Measurements from ENCODE around the gene GLP1R.

GLP1R gene

DNA sequence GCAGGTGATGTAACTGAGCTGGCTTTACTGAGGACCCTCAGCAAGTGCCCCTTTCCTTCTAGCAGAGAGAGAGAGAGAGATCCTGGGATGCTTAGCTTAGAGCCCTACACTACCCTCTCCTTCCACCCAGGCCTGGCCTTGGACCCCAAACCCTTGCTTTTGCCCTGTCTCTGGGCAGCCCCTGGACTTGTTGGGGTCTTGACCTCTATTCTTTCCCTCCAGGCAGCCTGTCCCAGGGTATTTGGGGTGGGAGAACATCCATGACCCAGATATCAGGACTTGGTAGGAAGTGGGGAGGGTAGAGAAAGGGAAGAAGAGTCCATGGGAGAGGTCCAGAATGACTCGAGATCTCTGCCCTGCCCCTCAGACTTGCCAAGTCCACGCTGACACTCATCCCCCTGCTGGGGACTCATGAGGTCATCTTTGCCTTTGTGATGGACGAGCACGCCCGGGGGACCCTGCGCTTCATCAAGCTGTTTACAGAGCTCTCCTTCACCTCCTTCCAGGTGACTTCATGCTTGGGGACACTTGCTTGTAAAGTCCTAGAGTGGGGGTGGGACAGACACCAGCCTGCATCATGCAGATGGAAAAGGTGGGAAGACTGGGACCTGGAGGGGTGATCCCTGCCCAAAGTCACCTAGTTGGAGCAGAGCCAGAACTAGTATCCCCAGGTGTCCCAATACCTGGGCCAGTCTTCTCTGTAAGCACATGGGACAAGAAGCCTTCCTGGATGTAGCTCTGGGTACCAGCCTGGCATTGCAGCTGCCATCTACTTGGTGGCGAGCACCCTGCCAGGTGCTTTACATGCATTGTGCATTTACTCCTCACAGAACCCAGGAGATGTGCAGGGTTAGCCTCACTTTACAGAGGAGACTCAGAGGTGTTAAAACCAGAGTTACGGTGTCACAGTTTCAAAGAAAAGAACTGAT lies 30.9 kb downstream of the GLP1R start:
- TF ChIP-seq, protein P1, sequence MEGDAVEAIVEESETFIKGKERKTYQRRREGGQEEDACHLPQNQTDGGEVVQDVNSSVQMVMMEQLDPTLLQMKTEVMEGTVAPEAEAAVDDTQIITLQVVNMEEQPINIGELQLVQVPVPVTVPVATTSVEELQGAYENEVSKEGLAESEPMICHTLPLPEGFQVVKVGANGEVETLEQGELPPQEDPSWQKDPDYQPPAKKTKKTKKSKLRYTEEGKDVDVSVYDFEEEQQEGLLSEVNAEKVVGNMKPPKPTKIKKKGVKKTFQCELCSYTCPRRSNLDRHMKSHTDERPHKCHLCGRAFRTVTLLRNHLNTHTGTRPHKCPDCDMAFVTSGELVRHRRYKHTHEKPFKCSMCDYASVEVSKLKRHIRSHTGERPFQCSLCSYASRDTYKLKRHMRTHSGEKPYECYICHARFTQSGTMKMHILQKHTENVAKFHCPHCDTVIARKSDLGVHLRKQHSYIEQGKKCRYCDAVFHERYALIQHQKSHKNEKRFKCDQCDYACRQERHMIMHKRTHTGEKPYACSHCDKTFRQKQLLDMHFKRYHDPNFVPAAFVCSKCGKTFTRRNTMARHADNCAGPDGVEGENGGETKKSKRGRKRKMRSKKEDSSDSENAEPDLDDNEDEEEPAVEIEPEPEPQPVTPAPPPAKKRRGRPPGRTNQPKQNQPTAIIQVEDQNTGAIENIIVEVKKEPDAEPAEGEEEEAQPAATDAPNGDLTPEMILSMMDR (IDR thresholded peaks at IDR 0.05; ENCODE audit: low read length) = no peak
- TF ChIP-seq EZH2 (IDR thresholded peaks at IDR 0.05; ENCODE audit: borderline replicate concordance, low read length) = no peak
- Histone ChIP-seq H3K36me3 (ENCODE audit: insufficient read depth, low read length) (no peaks in the 10 kb centered on the region), H4K20me1 (ENCODE audit: insufficient read depth, low read length) (no peaks in the 10 kb centered on the region), H3K9me3 (ENCODE audit: low read length) (no peaks in the 10 kb centered on the region), H3K79me2 (ENCODE audit: insufficient read depth, low read length) (no peaks in the 10 kb centered on the region), H3K27ac (ENCODE audit: low read depth, low read length, poor library complexity, severe bottlenecking) (no peak overlapping the region), H3K4me1 (ENCODE audit: insufficient read depth, low read length, severe bottlenecking) (no peaks in the 10 kb centered on the region), H2AFZ (ENCODE audit: low read length) (no peak overlapping the region), H3K9me2 (ENCODE audit: low read depth, low read length) (no peaks in the 10 kb centered on the region), H3K27me3 (ENCODE audit: insufficient read depth, low read length) (no peaks in the 10 kb centered on the region), H3K4me3 (ENCODE audit: low read depth, low read length, poor library complexity, severe bottlenecking) (no peak overlapping the region), H3K9ac (ENCODE audit: low read length) (no peak overlapping the region), H3F3A (ENCODE audit: insufficient read depth, low read length) (no peaks in the 10 kb centered on the region), H3K4me2 (ENCODE audit: low read length) (no peak overlapping the region)

DNA sequence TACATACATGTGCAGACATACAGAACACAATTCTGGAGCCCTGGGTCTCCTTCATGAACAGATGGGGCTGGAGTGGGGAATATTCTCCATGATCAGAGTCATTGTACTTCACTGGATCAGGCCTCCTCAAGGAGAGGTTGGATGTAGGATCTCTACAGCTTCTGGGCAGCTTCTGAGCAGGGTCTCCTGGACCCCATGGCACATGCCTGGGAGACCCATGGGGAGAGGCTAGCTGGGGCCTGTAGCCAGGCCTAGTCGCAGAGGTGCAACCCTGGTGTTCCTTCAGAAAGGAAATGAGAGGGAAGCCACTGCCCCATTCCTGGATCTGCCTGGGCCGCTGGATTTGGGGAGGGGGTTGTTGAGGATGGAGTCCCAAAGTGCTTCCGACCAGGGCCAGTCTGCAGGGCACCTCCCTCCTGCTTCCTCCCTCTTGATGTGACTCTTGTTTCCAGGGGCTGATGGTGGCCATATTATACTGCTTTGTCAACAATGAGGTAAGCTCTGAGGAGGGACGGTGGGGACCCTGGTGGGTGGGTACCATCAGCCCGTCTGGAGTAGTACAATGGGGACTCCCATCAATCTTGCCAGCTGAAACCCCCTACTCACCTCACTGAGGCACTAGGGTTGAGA lies 31.8 kb downstream of the GLP1R start:
- H3K4me1 ChIP-seq (ENCODE audit: insufficient read depth, low read length, severe bottlenecking) = no peaks in the 10 kb centered on the region
- H3K4me3 ChIP-seq (ENCODE audit: low read depth, low read length, poor library complexity, severe bottlenecking) = no peak overlapping the region
- H3F3A ChIP-seq (ENCODE audit: insufficient read depth, low read length) = no peaks in the 10 kb centered on the region
- H3K27ac ChIP-seq (ENCODE audit: low read depth, low read length, poor library complexity, severe bottlenecking) = no peak overlapping the region
- no peak overlapping the region for H3K4me2 ChIP-seq (ENCODE audit: low read length)
- no peaks in the 10 kb centered on the region for H3K9me3 ChIP-seq (ENCODE audit: low read length)
- H2AFZ ChIP-seq (ENCODE audit: low read length) = no peak overlapping the region
- no peaks in the 10 kb centered on the region for H3K27me3 ChIP-seq (ENCODE audit: insufficient read depth, low read length)
- H3K36me3 ChIP-seq (ENCODE audit: insufficient read depth, low read length) = no peaks in the 10 kb centered on the region
- no peaks in the 10 kb centered on the region for H4K20me1 ChIP-seq (ENCODE audit: insufficient read depth, low read length)
- no peak overlapping the region for H3K9ac ChIP-seq (ENCODE audit: low read length)
- H3K79me2 ChIP-seq (ENCODE audit: insufficient read depth, low read length) = no peaks in the 10 kb centered on the region
- H3K9me2 ChIP-seq (ENCODE audit: low read depth, low read length) = no peaks in the 10 kb centered on the region
- no peak for TF ChIP-seq EZH2 (IDR thresholded peaks at IDR 0.05; ENCODE audit: borderline replicate concordance, low read length)
- TF ChIP-seq, protein P1 (IDR thresholded peaks at IDR 0.05; ENCODE audit: low read length) = no peak

DNA sequence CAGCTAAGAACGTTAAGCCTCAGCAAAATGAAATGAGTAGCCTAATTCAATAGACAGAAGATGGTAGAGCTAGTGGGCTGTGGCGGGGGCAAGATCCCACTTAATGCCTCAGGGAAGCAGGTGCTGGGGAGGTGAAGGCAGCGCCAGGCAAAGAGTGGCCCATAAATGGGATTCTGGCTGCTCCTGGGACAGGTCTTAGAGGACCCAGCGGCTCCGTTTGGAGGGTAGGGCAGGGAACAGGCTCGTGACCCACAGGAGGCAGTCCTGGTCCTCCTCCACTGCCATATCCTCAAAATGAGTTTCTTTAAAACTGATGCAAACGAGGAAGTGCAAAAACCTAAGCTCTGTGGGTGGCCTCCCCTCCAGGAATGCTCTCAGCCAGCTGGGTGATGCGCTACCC lies 33.7 kb downstream of the GLP1R start:
- H4K20me1 ChIP-seq (ENCODE audit: insufficient read depth, low read length) = no peaks in the 10 kb centered on the region
- no peak overlapping the region for H3K9ac ChIP-seq (ENCODE audit: low read length)
- H2AFZ ChIP-seq (ENCODE audit: low read length) = no peak overlapping the region
- H3K4me1 ChIP-seq (ENCODE audit: insufficient read depth, low read length, severe bottlenecking) = no peaks in the 10 kb centered on the region
- no peak overlapping the region for H3K4me2 ChIP-seq (ENCODE audit: low read length)
- no peaks in the 10 kb centered on the region for H3K79me2 ChIP-seq (ENCODE audit: insufficient read depth, low read length)
- H3K9me3 ChIP-seq (ENCODE audit: low read length) = no peaks in the 10 kb centered on the region
- H3F3A ChIP-seq (ENCODE audit: insufficient read depth, low read length) = no peaks in the 10 kb centered on the region
- TF ChIP-seq EZH2 (IDR thresholded peaks at IDR 0.05; ENCODE audit: borderline replicate concordance, low read length) = no peak
- TF ChIP-seq, protein P1 (IDR thresholded peaks at IDR 0.05; ENCODE audit: low read length) = no peak
- H3K27me3 ChIP-seq (ENCODE audit: insufficient read depth, low read length) = no peaks in the 10 kb centered on the region
- no peaks in the 10 kb centered on the region for H3K9me2 ChIP-seq (ENCODE audit: low read depth, low read length)
- no peak overlapping the region for H3K27ac ChIP-seq (ENCODE audit: low read depth, low read length, poor library complexity, severe bottlenecking)
- no peak overlapping the region for H3K4me3 ChIP-seq (ENCODE audit: low read depth, low read length, poor library complexity, severe bottlenecking)
- no peaks in the 10 kb centered on the region for H3K36me3 ChIP-seq (ENCODE audit: insufficient read depth, low read length)

Data from OCI-LY1 (cell line).